ENCODE data around the gene RPL19.
"Not testable (repeated sequence)": the region's sequence is repeated elsewhere in the genome, so short reads cannot be mapped to it uniquely, and the experiment has no call there.

The RPL19 gene

DNA sequence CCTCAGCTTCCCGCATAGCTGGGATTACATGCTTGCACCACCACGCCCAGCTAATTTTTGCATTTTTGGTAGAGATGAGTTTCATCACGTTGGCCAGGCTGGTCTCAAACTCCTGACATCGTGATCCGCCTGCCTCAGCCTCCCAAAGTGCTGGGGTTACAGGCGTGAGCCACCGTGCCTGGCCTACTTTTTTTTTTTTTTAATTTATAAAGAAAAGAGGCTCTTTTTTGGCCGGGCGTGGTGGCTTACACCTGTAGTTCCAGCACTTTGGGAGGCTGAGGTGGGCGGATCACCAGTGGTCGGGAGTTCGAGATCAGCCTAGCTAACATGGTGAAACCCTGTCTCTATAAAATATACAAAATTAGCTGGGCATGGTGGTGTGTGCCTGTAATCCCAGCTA is 50.0 kb downstream of the RPL19 start:
- not testable (repeated sequence) for DNase-seq

DNA sequence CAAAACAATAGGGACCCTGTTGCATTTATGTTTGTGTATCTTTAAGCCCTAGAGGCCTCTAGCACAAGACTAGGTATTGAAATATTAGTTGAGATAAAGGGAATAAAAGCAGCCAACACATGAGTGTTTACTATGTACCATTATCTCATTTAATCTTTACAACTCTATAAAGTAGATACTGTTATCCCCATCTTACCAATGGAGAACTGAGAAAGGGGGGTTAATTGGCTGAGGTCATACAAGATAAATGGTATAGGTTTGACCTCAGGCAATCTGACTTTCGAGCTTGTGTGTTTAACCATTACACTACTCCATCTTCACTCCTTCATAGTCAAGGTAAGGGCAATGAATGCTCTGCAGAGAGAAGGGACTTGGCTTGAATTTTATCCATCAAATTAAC is 51.9 kb downstream of the RPL19 start:
- no peak for DNase-seq

DNA sequence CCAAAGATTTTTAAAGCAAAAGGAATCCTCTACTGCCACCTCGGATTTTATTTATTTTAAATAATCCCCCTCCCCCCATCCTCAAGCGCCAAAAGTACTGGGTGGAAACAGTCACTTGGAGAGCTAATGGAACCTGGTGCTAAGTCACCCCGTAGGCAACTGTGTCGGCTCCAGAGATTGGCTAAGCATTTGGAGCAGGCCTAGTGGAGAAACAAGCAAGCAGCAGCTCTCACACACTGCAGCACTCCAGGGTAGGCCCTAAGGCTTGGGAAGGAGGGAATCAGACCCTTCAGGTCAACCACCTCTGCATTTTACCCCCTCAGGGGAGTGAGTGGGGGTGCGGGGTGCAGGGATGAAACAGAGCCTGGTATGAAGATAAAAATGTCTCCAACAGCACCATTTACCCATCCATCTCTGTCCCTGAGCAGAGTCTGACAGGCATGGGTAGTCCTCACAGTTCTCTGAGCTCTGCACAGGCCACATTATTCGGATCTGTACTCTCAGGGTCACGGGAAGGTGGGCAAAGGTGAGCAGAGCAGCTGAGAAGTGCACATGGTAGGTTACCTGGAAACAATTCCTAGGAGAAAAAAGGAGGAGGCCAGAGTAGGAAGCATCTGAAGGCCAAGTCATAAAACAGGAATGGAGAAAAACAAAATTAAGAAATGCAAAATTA is 52.8 kb downstream of the RPL19 start:
- no peak for DNase-seq
